ENCODE results near the gene GDF10. TPM values are rescaled to one million over a fixed set of nuclear protein-coding genes. Genes with fewer than 3 reads are reported as not detected.

GDF10 gene
- total and polyA plus RNA-seq, 8 donors: 0.31 to 2.6 (median 0.90) TPM; not detected in 5

- Histone ChIP-seq H3K4me1 (peaks cover 0 to 4% (median 1%) of the 10 kb centered on the region in 4 donors), H3K36me3 (no peaks in the 10 kb centered on the region), H3K27me3 (peaks cover 0 to 46% (median 6%) of the 10 kb centered on the region in 3 donors), H3K4me3 (no peak overlapping the region), H3K27ac (no peak overlapping the region), H3K9me3 (no peaks in the 10 kb centered on the region)
- DNase-seq: peak in 1 of 2 donors; percentile 15
- intact Hi-C loops (cut with DNase I; ENCODE audit: low total_unique reads): no loop called here
- WGBS, 5 donors: 77 to 92% (median 87%) methylated on average over 5 of the region's 5 CpGs
- TF ChIP-seq EP300 (IDR thresholded peaks at IDR 0.05) (no peak), POLR2A (IDR thresholded peaks at IDR 0.05) (no peak), POLR2AphosphoS5 (IDR thresholded peaks at IDR 0.05) (no peak), CTCF (IDR thresholded peaks at IDR 0.05) (no peak)
Observed at GRCh38 chr10:47294501-47294900, 5.5 kb upstream of the GDF10 start.

GRCh38 chr10:47295411-47295810, 4.6 kb upstream of the GDF10 start:
- Histone ChIP-seq H3K9me3 (no peaks in the 10 kb centered on the region), H3K4me1 (peaks cover 8 to 13% (median 9%) of the 10 kb centered on the region in 4 donors), H3K4me3 (no peak overlapping the region), H3K36me3 (no peaks in the 10 kb centered on the region), H3K27me3 (peaks cover 2 to 55% (median 16%) of the 10 kb centered on the region in 3 donors), H3K27ac (no peak overlapping the region)
- peak in 1 of 2 donors; percentile 2 for DNase-seq
- intact Hi-C loops (cut with DNase I; ENCODE audit: low total_unique reads): no loop called here
- WGBS, 5 donors: 78 to 92% (median 85%) methylated on average over 5 of the region's 5 CpGs
- TF ChIP-seq POLR2A (IDR thresholded peaks at IDR 0.05): no peak
- no peak for TF ChIP-seq CTCF (IDR thresholded peaks at IDR 0.05)
- no peak for TF ChIP-seq EP300 (IDR thresholded peaks at IDR 0.05)
- no peak for TF ChIP-seq POLR2AphosphoS5 (IDR thresholded peaks at IDR 0.05)

GRCh38 chr10:47296156-47296894, 3.7 kb upstream of the GDF10 start:
- DNase-seq: peak in 1 of 2 donors; percentile 21
- TF ChIP-seq CTCF (IDR thresholded peaks at IDR 0.05) (no peak), EP300 (IDR thresholded peaks at IDR 0.05) (no peak), POLR2A (IDR thresholded peaks at IDR 0.05) (no peak), POLR2AphosphoS5 (IDR thresholded peaks at IDR 0.05) (no peak)
- Histone ChIP-seq H3K4me3 (no peak overlapping the region), H3K27me3 (peaks cover 3 to 64% (median 25%) of the 10 kb centered on the region in 3 donors), H3K27ac (no peak overlapping the region), H3K4me1 (peaks cover 12 to 20% (median 17%) of the 10 kb centered on the region in 4 donors), H3K9me3 (no peaks in the 10 kb centered on the region), H3K36me3 (no peaks in the 10 kb centered on the region)
- WGBS, 5 donors: 46 to 59% (median 49%) methylated on average over 12 of the region's 12 CpGs
- intact Hi-C loops (cut with DNase I; ENCODE audit: low total_unique reads): no loop called here

GRCh38 chr10:47296941-47297340, 3.1 kb upstream of the GDF10 start:
- 44 to 75% (median 65%) methylated on average over 1 of the region's 1 CpG for WGBS, 5 donors
- H3K9me3 ChIP-seq: no peaks in the 10 kb centered on the region
- intact Hi-C loops (cut with DNase I; ENCODE audit: low total_unique reads): no loop called here
- H3K27me3 ChIP-seq: peaks cover 3 to 70% (median 29%) of the 10 kb centered on the region in 3 donors
- H3K36me3 ChIP-seq: no peaks in the 10 kb centered on the region
- H3K4me1 ChIP-seq: peaks cover 12 to 20% (median 17%) of the 10 kb centered on the region in 4 donors
- H3K4me3 ChIP-seq: no peak overlapping the region
- DNase-seq: no peak
- TF ChIP-seq CTCF (IDR thresholded peaks at IDR 0.05) (no peak), EP300 (IDR thresholded peaks at IDR 0.05) (no peak), POLR2A (IDR thresholded peaks at IDR 0.05) (no peak), POLR2AphosphoS5 (IDR thresholded peaks at IDR 0.05) (no peak)
- H3K27ac ChIP-seq: no peak overlapping the region
